ENCODE data around the gene FGD4.

FGD4 gene

DNA sequence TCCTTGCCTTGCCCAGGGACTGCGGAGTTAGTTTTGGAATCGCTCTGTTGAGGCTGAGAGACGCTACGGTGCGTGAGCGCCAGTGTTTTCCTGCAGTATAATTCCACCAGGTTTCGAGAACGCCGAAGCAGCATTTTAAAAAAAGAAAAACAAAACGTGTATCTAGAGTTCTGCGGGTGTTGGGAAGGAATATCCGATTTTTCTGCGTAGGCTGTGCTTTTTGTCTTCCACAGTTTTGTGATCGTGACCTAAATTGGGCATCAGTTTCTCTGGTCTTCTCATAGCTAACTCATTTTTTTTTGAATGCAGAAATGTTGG is 280.5 kb downstream of the FGD4 start:
- no peak for DNase-seq (ENCODE audit: low read depth)

DNA sequence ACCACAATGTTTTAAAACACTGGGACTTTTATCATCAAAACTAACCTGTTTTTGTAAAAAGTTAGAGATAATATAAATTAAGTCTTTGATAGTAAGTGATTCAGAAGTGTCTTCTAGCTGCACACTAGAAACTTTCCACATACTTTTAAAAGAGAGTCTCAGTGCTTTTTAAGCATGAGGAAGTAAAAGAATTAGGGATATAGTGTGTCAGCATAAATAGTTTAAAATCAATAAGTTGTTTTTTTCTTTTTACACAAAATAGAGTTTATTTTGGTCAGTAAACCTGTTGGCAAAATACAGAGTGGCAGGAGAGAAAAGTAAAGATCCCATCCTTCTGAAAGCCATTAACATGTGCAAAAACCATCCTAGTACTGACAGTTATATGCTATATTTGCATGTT is 281.4 kb downstream of the FGD4 start:
- no peak for DNase-seq (ENCODE audit: low read depth)

DNA sequence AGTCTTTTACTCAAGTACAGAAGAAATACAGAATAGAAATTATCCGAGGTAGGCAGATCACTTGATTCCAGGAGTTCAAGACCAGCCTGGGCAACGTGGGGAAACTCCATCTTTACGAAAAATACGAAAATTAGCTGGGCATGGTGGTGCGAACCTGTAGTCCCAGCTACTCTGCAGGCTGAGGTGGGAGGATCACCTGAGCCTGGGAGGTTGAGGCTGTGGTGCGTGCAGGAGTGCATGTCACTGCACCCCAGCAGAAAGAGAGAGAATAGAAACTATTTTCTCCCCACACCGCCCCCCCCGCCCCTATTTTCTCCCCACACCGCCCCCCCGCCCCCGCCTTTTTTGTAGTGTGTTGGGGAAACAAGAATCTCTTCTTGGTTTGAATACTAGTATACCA is 281.9 kb downstream of the FGD4 start:
- DNase-seq (ENCODE audit: low read depth), result no peak

DNA sequence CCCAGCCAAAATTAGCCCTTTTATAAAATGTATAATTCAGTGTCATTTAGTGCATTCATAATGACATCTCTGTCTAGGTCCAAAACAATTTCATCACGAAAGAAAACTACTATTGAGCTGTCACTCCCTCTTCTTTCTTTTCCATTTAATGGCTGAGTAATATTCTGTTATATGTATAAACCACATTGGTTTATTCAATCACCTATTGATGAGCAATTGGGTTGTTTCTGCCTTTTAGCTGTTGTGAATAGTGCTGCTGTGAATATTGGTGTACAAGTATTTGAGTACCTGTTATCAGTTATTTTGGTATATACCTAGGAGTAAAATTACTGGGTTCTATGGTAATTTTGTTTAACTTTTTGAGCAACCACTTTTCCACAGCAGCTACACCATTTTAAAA is 287.0 kb downstream of the FGD4 start:
- no peak for DNase-seq (ENCODE audit: low read depth)

DNA sequence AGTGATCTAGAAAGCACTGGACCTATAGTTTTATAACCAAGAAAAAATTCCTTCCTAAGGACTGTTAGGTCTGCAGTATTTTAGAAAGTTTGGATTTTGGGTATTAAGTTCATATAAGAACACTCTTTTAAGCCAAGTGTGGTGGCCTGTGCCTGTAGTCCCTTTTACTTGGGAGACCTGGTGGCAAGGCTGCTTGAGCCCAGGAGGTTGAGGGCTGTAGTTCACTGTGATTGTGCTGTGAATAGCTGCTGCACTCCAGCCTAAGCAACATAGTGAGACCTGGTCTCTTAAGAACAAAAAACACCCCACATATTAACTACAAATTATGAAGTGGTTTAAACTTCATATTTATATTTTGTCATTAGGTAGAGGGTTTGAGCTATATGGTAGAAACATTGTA is 289.4 kb downstream of the FGD4 start:
- no peak for DNase-seq (ENCODE audit: low read depth)

DNA sequence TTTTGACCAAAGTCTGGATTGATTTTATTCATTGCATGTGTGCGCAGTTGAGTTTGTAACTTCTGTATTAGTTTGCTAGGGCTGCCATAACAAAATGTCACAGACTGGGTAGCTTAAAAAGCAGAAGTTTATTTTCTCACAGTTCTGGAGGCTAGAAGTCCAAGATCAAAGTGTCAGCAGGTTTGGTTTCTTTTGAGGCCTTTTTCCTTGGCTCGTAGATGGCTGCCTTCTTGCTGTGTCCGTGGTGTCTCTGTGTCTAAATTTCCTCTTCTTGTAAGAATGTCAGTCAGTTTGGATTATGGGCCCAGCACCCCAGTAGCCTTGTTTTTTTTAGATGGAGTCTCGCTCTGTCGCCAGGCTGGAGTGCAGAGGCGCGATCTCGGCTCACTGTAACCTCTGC is 291.6 kb downstream of the FGD4 start:
- DNase-seq (ENCODE audit: low read depth), result no peak

DNA sequence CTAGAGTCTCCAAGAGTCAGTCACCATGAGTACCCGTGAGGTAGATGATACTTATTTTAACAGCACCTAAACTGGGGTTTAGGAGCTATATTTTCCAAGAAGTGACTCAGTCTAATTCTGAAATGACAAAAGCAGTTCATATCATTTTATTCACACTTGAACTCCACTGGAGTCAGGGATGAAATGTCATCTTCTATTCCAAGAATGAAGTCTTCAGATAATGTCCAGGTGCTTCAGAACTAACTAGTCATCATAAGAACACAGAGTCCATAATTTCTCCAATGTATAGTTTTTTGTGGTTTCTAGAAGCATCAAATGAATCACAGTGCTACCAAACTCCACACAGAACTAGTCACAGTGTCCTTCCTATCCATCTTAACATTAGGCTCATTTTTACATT is 293.0 kb downstream of the FGD4 start:
- DNase-seq (ENCODE audit: low read depth), result no peak

DNA sequence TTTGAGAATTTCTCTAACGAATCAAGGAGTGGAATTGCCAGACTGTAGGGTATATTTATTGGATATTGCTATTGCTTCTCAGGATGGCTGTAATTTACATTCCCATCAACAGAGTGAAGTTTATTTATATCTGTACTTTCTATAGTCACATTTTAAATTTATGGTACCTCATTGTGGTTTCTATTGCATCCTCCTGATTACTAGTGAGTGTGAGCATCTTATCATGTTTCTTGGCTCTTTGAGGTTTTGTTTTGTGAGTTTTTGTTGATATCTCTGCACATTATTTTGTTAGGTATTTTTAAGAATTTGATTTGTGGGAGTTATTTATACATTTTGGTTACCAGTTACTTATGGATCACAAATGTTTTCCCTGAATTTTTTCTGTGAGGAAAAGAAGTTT is 293.7 kb downstream of the FGD4 start:
- DNase-seq (ENCODE audit: low read depth), result no peak
